Measurements from ENCODE around the gene INS. TPM values are rescaled to one million over a fixed set of nuclear protein-coding genes. Genes with fewer than 3 reads are reported as not detected.

INS gene
- total RNA-seq, 1 experiment from 2014 or later: not detected

DNA sequence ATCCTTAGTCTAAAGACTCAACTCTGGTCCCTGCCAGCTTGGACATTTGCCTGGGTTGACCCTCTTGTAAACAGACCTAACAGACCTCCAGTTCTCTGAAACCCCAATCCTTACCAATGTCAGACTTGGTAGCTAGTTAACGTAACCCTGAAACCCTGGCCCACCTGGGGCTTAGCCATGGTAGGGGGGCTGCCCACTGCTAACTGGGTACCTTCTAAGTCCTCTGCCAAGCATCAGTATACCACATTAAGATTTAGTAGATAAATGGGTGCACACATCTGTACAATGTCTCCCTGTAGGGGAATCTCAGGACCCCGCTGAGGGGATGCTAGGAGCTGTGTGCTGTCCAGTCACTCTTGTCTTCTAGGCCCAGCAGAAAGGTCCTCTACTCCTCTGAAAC, 40.5 kb upstream of the INS start:
- H2BK5ac ChIP-seq (ENCODE audit: insufficient read length, low read length): no peak overlapping the region
- TF ChIP-seq, protein P1, sequence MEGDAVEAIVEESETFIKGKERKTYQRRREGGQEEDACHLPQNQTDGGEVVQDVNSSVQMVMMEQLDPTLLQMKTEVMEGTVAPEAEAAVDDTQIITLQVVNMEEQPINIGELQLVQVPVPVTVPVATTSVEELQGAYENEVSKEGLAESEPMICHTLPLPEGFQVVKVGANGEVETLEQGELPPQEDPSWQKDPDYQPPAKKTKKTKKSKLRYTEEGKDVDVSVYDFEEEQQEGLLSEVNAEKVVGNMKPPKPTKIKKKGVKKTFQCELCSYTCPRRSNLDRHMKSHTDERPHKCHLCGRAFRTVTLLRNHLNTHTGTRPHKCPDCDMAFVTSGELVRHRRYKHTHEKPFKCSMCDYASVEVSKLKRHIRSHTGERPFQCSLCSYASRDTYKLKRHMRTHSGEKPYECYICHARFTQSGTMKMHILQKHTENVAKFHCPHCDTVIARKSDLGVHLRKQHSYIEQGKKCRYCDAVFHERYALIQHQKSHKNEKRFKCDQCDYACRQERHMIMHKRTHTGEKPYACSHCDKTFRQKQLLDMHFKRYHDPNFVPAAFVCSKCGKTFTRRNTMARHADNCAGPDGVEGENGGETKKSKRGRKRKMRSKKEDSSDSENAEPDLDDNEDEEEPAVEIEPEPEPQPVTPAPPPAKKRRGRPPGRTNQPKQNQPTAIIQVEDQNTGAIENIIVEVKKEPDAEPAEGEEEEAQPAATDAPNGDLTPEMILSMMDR (conservative IDR thresholded peaks at IDR 0.05): no peak
- no peak overlapping the region for H2BK12ac ChIP-seq (ENCODE audit: insufficient read length, low read depth, low read length)
- no peak overlapping the region for H2AFZ ChIP-seq (ENCODE audit: low read length)
- H4K8ac ChIP-seq (replicated peaks; ENCODE audit: insufficient read length, low read depth, low read length): no peak overlapping the region
- no peak overlapping the region for H3T11ph ChIP-seq (ENCODE audit: low read length)
- Mint-ChIP-seq H3K4me3 (no peak overlapping the region), H3K27ac (no peak overlapping the region), H3K9me3 (no peaks in the 10 kb centered on the region), H3K36me3 (ENCODE audit: insufficient read depth in 1 of 3, low read depth in 3 of 3) (no peaks in the 10 kb centered on the region), H3K4me1 (no peaks in the 10 kb centered on the region), H3K27me3 (ENCODE audit: low read depth) (peaks cover 26% of the 10 kb centered on the region)
- H4K5ac ChIP-seq (ENCODE audit: insufficient read length, low read depth, low read length): no peak overlapping the region
- no peak overlapping the region for H2AK5ac ChIP-seq (ENCODE audit: insufficient read length, low read length)
- H3K4ac ChIP-seq (ENCODE audit: low read depth, low read length): no peak overlapping the region
- DNase-seq: no peak
- no CpG with 5 or more reads among the region's 2 CpGs for WGBS (ENCODE audit: extremely low coverage, insufficient read length, low lambda C conversion rate)
- H2BK120ac ChIP-seq (ENCODE audit: low read depth, low read length, poor library complexity, severe bottlenecking): no peak overlapping the region
- no peak overlapping the region for H3K27ac ChIP-seq (ENCODE audit: insufficient read length, low read depth, low read length)
- H2BK15ac ChIP-seq (ENCODE audit: low read depth, low read length): no peak overlapping the region
- H3K79me1 ChIP-seq (ENCODE audit: insufficient read depth, low read depth, low read length, poor library complexity, severe bottlenecking): no peaks in the 10 kb centered on the region
- no peak overlapping the region for H2BK20ac ChIP-seq (ENCODE audit: low read depth, low read length, poor library complexity, severe bottlenecking)
- no peaks in the 10 kb centered on the region for H3K79me2 ChIP-seq (ENCODE audit: insufficient read depth, low read length)
- H4K20me1 ChIP-seq (ENCODE audit: control insufficient read depth, insufficient read depth, insufficient read length): no peaks in the 10 kb centered on the region
- no peak overlapping the region for H3K9ac ChIP-seq (ENCODE audit: extremely low read depth, insufficient read length, low read length)
- no peaks in the 10 kb centered on the region for H3K27me3 ChIP-seq (ENCODE audit: insufficient read depth, low read length)
- H3K4me2 ChIP-seq (ENCODE audit: insufficient read depth, insufficient read length, low read length): no peak overlapping the region
- H3K23me2 ChIP-seq (ENCODE audit: insufficient read length, low read depth, low read length, poor library complexity, severe bottlenecking): no peaks in the 10 kb centered on the region
- H4K91ac ChIP-seq (ENCODE audit: insufficient read length, low read depth, low read length): no peak overlapping the region
- H3K14ac ChIP-seq (ENCODE audit: insufficient read depth, low read length): no peak overlapping the region
- no peaks in the 10 kb centered on the region for H3K4me1 ChIP-seq (ENCODE audit: insufficient read depth, low read length)
- H3K23ac ChIP-seq (ENCODE audit: insufficient read length, low read depth, low read length): no peak overlapping the region
- no peaks in the 10 kb centered on the region for H3K9me3 ChIP-seq (ENCODE audit: control insufficient read depth, low read depth, low read length)
- H3K18ac ChIP-seq (ENCODE audit: insufficient read length, low read depth, low read length): no peak overlapping the region
- H3K56ac ChIP-seq (ENCODE audit: insufficient read length, low read depth, low read length): no peak overlapping the region

Measured in H9 (cell line).